GM12875 (cell line): ENCODE data around the gene HELZ.
"Not testable (repeated sequence)": the region's sequence is repeated elsewhere in the genome, so short reads cannot be mapped to it uniquely, and the experiment has no call there.

Source experiments
- H3K4me3 ChIP-seq: one replicate; pipeline ENCODE4 v1.5.1; 2011; ENCODE audit warnings: low read depth, low read length, control low read depth
- TF ChIP-seq, protein P1 (sequence below): IDR thresholded peaks from 2 replicates; pipeline ENCODE4 v1.5.1; 2011; ENCODE audit warnings: low read depth, mild to moderate bottlenecking, control low read depth, inconsistent platforms, low read length, moderate library complexity, borderline replicate concordance; ENCODE audit not compliant: insufficient read depth

Gene HELZ

DNA sequence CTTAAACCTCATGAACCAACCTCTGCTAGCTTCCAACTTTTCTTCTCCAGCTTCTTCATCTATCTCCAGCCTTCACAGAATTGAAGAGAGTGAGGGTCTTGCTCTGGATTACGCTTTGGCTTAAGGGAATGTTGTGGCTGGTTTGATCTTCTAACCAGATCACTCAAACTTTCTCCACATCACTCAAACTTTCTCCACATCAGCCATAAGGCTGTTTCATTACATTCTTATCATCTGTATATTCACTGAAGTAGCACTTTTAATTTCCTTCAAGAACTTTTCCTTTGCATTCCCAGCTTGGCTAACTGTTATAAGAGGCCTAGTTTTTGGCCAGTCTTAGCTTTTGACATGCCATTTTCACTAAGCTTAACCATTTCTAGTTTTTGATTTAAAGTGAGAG lies 148.4 kb downstream of the HELZ start:
- no peak overlapping the region for H3K4me3 ChIP-seq
- TF ChIP-seq, protein P1, sequence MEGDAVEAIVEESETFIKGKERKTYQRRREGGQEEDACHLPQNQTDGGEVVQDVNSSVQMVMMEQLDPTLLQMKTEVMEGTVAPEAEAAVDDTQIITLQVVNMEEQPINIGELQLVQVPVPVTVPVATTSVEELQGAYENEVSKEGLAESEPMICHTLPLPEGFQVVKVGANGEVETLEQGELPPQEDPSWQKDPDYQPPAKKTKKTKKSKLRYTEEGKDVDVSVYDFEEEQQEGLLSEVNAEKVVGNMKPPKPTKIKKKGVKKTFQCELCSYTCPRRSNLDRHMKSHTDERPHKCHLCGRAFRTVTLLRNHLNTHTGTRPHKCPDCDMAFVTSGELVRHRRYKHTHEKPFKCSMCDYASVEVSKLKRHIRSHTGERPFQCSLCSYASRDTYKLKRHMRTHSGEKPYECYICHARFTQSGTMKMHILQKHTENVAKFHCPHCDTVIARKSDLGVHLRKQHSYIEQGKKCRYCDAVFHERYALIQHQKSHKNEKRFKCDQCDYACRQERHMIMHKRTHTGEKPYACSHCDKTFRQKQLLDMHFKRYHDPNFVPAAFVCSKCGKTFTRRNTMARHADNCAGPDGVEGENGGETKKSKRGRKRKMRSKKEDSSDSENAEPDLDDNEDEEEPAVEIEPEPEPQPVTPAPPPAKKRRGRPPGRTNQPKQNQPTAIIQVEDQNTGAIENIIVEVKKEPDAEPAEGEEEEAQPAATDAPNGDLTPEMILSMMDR: no peak

DNA sequence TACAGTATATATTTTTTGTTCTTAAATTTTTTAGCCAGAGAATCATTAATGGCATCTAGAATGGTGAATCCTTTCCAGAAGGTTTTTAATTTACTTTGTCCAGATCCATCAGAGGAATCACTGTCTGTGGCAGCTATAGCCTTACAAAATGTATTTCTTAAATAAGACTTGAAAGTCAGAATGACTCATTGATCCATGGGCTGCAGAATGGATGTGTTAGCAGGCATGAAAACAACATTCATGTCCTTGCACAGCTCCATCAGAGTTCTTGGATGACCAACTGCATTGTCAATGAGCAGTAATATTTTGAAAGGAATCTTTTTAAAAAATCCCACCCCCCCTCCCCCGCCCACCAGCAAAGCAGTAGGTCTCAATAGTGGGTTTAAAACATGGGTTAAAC lies 149.2 kb downstream of the HELZ start:
- no peak overlapping the region for H3K4me3 ChIP-seq
- TF ChIP-seq, protein P1: no peak

DNA sequence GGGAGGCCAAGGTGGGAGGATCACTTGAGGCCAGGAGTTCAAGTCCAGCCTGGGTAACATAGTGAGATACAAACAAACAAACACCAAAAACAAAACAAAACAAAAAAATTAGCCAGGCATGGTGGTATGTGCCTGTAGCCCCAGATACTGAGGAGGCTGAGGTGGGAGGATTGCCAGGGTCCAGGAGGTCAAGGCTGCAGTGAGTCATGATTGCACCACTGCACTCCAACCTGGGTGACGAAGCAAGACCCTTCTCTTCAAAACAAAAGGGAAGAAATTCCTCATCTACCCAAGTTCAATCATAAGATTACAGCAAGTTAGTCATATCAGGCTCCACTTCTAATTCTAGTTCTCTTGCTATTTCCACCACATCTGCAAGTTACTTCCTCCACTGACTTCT lies 149.7 kb downstream of the HELZ start:
- not testable (repeated sequence) for H3K4me3 ChIP-seq

DNA sequence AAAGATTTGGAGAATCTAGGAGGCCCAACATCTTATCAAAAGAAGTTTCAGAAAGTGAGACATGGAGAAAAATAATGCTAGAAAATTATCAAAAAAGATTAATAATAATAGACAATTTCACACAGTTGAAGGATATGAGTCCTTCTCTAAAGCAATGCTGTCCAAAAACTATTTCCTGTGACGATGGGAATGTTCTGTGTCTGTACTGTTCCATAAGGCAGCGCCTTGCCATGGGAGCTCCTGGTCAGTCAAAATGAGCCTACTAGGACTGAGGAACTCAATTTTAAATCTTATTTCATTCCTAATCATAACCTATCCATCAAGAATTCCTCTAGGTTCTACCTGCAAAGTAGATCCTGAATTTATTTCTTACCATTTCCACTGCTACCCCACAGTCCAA lies 151.6 kb downstream of the HELZ start:
- no peak overlapping the region for H3K4me3 ChIP-seq
- TF ChIP-seq, protein P1: no peak

DNA sequence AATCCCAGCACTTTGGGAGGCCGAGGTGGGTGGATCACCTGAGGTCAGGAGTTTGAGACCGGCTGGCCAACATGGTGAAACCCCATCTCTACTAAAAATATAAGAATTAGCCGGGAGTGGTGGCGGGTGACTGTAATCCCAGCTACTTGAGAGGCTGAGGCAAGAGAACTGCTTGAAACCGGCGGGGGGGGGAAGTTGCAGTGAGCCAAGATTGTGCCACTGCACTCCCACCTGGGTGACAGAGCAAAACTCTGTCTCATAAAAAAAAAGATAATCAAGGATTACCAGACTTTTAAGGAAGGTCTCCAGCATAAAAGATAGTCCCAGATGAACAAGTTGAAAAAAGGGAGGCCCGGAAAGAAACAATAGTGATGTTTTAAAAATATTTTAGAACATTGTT lies 152.3 kb downstream of the HELZ start:
- H3K4me3 ChIP-seq: not testable (repeated sequence)

DNA sequence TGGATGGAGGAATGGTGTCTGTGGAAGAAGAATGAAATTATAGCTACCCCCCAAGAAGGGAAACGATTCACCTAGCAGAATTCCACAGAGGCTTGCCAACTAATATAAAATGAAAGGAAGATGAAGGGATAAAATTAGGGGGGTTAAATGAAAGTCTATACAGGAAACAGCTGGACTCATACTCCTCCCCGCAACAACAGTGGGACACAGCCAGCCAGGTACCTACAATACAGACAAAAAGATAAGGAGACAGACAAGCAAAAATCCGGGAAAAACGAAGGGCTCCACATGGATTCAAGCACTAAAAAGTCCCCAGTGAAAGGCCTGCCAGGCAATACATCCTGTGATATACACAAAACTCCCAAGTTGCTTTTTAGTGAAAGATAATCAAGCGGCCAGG lies 152.7 kb downstream of the HELZ start:
- TF ChIP-seq, protein P1: no peak

DNA sequence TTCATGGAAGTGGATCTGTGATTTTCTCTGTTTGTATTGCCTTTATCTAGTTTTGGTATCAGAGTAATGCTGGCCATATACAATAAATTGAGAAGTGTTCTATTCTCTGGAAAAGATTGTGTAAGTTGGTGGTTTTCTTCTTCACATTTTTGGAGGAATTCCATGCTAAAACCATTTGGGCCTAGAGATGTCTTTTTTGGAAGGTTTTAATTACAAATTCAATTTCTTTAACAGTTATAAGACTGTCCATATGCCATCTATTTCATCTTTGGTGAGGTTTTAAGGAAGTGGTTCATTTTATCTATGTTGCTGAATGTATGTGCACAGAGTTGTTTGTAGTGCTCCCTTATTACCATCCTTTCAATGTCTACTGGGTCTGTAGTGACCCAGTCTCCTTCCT lies 154.7 kb downstream of the HELZ start:
- TF ChIP-seq, protein P1: no peak

More for the DNA sequence above, 152.7 kb downstream of the HELZ start:
- H3K4me3 ChIP-seq: no peak overlapping the region

DNA sequence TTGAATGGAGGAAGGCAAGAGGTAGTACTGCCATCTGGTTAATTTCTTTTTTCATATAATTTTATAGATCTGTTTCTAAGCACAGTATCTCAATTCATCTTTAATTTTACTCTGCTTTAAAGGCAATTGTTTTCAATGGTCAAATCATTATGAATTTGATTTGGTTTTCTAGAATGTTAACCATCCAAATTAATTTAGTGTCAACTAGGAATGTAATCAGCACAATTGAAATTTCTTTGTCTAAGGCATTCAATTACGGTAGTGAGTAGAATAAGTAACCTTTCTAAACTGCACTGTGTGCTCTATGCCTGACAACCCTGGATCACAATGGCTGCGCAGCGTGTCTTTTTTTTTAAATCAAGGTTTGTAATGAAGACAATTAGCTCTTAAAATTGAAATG lies 156.4 kb downstream of the HELZ start:
- no peak overlapping the region for H3K4me3 ChIP-seq
- TF ChIP-seq, protein P1: no peak

More for the DNA sequence above, 154.7 kb downstream of the HELZ start:
- no peak overlapping the region for H3K4me3 ChIP-seq
